Measurements from ENCODE around the gene ZNF764.
A peak's percentile ranks its signal among the peaks of the same experiment; 100 is the strongest.

The ZNF764 gene

DNA sequence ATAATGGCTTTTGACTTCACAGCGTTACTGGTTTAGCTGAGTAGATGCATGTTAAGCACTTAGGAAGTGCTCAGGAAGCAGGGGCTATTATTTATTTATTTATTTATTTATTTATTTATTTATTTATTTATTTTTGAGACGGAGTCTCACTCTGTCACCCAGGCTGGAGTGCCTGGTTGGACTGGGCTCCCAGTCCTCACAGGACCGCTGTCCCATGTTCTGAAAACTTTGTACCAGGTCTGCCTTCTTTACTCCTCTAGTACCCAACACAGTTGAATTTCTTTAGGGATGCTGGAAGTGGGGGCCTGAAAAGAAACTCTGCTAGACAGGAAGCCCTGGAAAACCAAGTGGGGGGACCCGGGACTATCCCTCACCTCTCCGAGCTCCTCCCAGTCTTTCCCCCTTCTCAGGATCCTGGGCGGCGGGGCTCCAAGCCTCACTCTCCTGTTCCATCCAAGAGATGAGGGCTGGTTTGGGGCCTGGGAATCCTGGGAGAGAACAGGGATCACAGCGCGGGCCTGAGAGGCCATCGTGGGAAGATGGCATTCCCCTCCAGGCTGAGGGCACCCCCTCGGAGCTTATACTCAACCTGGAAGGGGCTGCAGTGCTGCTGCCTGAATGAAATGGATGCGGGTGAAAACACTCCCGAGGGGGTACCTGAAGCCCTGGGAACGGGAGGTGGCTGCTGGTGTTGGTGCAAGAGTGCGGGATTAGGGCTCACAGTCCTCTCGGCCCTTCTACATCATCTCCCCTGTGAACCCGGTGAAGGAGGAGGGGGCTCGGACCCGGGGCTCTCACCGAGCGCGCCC is 12.7 kb upstream of the ZNF764 start:
- no peak for DNase-seq (ENCODE audit: low read depth)

DNA sequence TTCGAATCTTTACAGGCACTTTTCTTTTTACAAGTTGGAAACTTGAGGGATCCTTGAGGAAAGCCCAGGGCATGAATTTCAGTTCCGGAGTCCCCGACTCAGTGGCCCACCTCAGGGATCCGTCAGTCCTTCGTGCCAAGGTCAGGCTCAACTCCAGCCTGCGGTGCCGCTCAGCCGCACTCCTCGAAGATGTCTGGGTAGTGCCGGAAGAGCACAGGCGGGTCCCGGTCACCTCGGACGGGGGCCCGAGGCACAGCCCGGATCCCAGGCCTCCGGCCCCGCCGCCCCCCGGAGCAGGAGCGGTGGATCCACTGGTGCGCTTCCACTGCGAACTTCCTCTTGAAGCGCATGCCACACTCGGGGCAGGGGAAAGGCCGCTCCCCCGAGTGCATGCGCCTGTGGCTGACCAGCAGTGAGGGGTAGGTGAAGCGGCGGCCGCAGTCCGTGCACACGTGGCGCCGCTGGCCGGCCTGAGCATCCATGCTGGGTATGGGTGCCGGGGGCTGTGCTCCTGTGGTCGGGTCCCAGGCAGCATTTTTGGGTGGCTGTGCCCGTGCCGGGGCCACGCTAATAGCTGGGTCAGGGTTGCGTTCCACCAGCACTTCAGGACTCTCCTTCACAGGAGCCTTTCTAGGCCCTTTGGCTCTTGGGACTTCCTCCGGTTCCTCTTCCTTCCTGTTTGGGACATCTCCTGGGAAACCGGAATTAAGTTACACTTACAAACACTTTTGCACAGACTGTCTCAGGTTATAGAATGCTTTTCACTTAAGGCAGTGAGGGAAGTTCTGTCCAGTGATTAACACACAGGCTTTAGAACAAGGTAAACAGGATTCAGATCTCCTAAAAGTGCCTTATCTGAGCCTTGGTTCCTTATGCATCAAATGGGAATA is 11.8 kb upstream of the ZNF764 start:
- DNase-seq (ENCODE audit: low read depth), result no peak

- DNase-seq (ENCODE audit: low read depth), result no peak
Measured at GRCh38 chr16:30569281-30569680, 11.1 kb upstream of the ZNF764 start.

DNA sequence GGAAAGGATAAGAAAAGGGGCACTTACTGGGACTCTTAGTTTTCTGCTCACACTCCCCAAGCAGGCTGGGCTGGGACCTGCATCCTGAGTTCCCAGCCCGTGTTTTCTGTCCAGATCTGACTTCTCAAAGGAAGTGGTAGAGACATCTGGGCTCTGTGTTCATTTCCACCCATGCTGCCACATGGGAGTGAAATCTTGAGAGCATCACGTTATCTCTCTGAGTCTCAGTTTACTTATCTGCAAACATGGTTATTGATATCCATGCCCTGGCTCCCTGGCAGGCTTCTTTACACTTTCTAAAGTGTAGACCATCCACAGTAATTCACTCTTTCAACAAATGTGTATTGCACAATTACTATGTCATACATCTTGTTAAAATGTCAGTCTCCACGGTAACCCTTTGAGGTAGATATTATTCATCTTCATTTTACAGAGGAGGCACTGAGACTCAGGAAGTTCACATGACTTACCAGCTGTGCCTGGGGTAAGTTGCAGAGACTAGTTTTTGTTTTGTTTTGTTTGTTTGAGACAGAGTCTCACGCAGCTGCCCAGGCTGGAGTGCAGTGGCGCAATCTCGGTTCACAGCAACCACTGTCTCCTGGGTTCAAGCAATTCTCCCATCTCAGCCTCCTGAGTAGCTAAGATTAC is 9.9 kb upstream of the ZNF764 start:
- peak; percentile 51 for DNase-seq (ENCODE audit: low read depth)

- no peak for DNase-seq (ENCODE audit: low read depth)
Measured at GRCh38 chr16:30567160-30567990, 9.2 kb upstream of the ZNF764 start.

DNA sequence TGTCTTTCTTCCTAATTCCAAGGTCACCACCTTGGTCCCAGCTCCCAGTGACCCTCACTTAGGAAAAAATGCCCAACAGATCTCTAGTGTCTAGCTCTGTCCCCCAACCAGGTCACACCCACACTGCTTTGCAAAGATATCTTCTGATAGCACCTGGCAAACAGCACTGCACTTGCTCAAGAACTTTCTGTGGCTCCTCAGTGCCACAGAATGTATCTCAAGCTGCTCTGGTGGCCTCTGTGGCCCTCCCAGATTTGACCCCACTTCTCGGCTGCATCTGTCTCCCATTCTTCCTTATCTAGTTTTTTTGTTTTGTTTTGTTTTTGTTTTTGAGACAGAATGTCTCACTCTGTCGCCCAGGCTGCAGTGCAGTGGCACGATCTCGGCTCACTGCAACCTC is 8.4 kb upstream of the ZNF764 start:
- DNase-seq (ENCODE audit: low read depth), result no peak

DNA sequence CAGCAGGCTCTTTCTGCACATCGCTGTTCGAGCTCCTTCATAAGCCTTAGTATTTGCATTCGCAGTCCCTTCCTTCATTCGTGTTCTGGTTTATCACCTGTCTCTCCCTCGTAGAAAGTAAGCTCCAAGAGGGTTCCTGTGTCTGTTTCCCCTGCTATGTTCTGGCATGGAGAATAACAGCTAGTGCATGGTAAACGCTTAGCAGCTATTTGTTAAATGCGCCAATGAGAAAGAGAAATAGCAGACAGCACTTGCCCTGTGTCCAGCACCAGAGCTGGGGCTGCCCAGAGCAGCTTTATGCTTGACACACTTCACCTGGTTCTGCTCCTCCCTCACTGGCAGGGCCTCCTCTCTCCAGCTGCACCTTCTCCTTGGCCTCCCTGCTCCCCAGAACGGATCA is 7.8 kb upstream of the ZNF764 start:
- DNase-seq (ENCODE audit: low read depth), result no peak

DNA sequence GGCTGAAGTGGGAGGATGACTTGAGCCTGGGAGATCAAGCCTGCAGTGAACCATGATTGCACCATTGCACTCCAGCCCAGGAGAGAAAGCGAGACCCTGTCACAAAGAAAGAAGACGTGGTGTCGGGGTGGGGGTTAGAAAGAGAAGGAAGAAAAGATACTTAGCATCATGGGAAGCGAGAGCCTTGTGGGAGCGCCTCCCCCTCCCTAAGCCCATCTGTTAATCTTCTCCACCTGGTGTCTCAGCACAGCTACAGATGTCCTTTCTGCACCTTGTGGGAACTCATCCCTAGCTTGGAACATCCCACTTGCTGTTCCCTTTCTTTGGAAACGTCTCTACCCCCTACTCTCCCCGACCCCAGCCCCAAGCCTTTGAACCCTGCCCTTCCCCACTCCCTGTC is 7.4 kb upstream of the ZNF764 start:
- DNase-seq (ENCODE audit: low read depth), result no peak

DNA sequence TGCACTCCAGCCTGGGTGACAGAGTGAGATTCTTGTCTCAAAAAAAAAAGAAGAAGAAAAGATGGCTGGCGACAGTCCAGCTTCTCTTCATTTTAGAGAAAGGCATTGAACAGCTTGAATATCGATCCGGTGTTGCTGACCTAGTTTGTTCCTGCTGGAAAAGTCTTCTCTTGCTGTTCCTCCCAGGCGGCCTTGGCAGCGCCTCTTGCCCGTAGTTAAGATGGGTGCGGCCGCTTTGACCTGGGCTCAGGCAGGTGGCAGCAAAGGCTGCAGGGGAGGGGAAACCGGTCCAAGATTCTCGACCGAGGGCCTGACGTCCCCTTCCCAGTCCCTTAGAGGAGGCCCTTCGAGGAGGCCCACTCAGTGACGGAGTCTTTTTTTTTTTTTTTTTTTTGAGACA is 3.8 kb upstream of the ZNF764 start:
- DNase-seq (ENCODE audit: low read depth), result no peak

DNA sequence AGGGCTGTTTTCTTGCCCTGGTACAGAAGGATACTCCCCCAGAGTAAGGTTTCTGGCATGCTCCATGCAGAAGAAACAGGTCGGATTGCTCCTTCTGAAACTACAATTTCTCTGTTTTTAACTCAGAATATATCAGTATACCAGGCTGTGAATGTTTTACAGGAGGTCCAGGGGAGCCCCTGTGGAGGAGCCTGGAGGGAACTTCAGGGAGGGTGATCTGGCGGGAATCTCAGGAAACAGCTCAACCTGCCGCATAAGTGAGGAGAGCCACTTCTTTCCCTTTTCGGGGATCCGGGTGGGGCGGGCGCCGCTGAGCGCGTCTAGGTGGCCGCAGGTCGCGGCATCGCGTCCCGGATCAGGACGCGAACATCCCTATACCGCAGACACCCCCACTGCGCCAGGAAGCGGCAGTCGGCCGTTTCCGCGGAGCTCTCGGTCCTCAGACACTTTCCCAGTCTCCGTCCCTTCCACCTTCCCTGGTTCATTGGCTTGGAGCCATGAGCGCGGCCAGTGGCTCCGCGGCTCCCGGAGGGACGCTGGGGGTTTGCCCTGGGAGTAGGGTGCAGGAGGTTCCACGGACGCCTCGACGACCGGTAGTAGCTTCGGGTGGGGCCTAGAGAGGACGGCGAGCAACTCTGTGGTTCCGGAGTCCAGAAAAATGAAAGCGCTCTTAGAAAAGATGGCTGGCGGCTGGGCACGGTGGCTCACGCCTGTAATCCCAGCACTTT is 3.1 kb upstream of the ZNF764 start:
- no peak for DNase-seq (ENCODE audit: low read depth)

- DNase-seq (ENCODE audit: low read depth), result no peak
Measured at GRCh38 chr16:30559690-30560089, 1.5 kb upstream of the ZNF764 start.

DNA sequence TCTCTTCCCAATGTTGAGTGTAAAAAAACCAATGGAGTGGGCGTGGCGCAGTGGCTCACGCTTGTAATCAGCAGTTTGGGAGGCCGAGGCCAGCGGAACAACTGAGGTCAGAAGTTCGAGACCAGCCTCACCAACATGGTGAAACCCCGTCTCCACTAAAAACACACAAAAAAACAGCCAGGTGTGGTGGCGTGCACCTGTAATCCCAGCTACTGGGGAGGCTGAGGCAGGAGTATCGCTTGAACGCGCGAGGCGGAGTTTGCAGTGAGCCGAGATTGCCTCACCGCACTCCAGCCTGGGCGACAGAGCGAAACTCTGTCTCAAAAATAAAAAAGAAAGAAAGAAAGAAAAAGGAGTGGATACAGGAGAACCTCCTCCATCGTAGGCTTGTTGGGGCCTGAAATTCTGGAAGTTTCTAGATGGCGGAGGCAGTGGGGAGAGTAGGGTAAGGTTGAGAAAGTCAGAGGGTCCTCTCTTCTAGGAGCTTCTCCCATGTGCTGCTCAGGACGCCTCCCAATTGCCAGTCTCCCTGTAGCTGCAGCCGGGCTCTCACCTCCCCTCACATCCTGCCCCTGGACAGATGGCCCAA is 709 bp upstream of the ZNF764 start:
- no peak for DNase-seq (ENCODE audit: low read depth)

GRCh38 chr16:30557707-30557956 is 542 bp downstream of the ZNF764 start:
- no peak for DNase-seq (ENCODE audit: low read depth)

DNA sequence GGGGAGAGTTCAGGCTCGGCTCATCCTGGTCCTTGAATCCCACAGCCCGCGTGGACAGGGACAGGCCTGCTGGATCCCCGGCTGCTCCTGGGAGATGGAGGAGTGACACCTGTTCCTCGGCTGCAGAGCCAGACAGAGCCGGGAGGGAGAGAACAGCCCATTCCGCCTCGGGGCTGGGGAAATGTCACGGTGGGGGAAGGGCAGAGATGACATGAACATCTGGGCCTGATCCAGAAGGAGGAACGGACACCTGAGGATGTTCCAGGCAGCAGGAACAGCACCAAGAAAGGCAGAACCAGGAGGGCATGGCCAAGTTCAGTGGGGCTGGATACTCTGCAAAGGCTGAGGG is 2.1 kb downstream of the ZNF764 start:
- DNase-seq (ENCODE audit: low read depth), result no peak

DNA sequence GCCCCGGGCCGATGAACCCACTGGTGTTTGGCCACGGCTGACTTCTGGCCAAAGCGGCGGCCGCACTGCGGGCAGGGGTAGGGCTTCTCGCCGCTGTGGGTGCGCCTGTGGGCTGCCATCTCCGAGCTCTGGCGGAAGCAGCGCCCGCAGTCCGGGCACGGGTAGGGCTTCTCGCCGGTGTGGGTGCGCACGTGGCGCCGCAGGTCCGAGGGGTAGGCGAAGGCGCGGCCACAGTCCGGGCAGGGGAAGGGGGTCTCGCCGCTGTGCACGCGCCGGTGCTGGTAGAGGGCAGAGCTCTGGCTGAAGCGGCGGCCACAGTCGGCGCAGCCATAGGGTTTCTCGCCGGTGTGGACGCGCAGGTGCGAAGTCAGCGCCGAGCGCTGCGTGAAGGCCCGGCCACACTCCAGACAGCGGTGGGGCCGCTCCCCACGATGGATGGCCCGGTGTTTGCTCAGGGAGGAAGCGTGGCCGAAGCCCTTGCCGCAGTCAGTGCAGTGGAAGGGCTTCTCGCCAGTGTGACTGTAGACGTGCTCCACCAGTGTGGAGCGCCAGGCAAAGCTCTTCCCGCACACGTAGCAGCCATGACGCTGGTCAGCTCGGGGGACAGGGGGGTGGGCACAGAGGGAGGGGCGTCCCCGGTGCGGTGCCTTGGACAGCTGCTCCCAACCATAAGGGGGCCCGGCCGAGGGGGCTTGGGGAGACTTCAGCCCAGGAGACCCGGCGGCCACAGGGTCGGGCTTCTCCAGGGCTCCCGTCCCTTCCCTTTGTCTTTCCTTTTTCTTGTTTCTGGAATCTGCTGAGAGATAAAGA is 2.7 kb downstream of the ZNF764 start:
- DNase-seq (ENCODE audit: low read depth), result no peak

DNA sequence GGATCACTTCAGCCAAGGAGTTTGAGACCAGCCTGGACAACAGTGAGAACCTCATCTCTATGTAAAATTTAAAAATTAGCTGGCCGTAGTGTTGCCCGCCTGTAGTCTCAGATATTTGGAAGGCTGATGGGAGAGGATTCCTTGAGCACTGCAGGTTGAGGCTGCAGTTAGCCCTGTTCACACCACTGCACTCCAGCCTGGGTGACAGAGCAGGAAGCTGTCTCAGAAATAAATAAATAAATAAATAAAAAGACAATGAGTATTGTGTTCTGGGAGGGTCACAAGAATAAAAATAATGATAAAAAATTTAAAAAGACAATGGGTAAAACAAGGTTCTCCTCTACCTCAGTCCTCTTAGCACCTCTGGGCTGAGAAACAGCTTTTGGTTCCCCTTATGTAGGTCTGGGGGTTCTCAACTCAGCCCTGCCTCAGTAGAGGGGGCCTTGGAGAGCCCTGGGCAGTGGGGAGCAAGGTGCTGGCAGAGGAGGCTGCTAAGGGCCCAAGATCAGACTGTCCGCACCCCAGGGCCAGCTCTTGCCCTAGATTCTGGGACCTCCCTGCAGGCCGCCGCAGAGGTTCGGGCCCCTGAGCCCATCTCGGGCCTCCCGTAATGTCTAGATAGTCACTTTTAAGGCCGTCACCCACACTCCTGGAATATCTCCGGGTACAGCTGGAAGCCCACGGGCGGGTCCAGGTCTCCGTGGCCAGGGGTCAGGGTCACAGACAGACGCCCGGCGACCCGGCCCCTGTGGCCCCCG is 3.4 kb downstream of the ZNF764 start:
- DNase-seq (ENCODE audit: low read depth), result no peak

- DNase-seq (ENCODE audit: low read depth), result no peak
Measured at GRCh38 chr16:30553393-30553899, 4.7 kb downstream of the ZNF764 start.

GRCh38 chr16:30552956-30553355 is 5.2 kb downstream of the ZNF764 start:
- no peak for DNase-seq (ENCODE audit: low read depth)

DNA sequence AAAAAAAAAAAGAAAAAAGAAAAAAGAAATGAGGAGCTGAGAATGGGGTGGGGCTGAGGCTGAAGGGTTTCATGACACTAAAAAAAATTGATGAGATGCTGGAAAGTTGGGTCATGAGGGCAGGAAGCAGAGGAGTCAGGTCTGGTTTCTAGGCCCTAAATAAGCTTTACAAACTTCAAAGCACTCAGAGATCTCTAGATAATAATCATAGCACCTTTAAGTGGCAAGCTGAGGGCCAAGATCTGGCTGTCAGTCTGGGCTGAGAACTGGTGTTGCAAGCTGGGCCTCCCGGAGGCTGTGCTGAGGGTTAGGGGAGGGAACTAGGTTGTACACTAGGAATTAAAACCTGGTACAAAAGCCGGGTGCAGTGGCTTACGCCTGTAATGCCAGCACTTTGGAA is 6.4 kb downstream of the ZNF764 start:
- no peak for DNase-seq (ENCODE audit: low read depth)
